OCI-LY1 (cell line): Measurements from ENCODE around the gene FAM185A.
"Not testable (repeated sequence)": the region's sequence is repeated elsewhere in the genome, so short reads cannot be mapped to it uniquely, and the experiment has no call there.

ENCODE experiments used
- H2AFZ ChIP-seq: fragments of 200-600 bp; sonication (generic), shearing (Covaris generic); 2 replicates; pipeline ENCODE4 v1.6.0; 2014; ENCODE audit warnings: antibody characterized with exemption, mild to moderate bottlenecking, low read length
- H3F3A ChIP-seq: fragments of 200-600 bp; sonication (generic), shearing (Covaris generic); 2 replicates; pipeline ENCODE4 v1.6.0; 2014; ENCODE audit warnings: mild to moderate bottlenecking, antibody characterized with exemption, low read length, moderate library complexity; ENCODE audit not compliant: insufficient read depth
- H3K27ac ChIP-seq: fragments of 200-600 bp; sonication (generic); 2 replicates; pipeline ENCODE4 v1.5.1; 2014; ENCODE audit warnings: low read length, mixed run types, mild to moderate bottlenecking, low read depth; ENCODE audit not compliant: poor library complexity, severe bottlenecking
- H3K27me3 ChIP-seq: fragments of 200-600 bp; sonication (generic); 2 replicates; pipeline ENCODE4 v1.6.0; 2014; ENCODE audit warnings: antibody characterized with exemption, mild to moderate bottlenecking, low read length, moderate library complexity; ENCODE audit not compliant: insufficient read depth
- H3K36me3 ChIP-seq: fragments of 200-600 bp; sonication (generic); 2 replicates; pipeline ENCODE4 v1.6.1; 2014; ENCODE audit warnings: mild to moderate bottlenecking, antibody characterized with exemption, low read length, moderate library complexity, mixed read lengths; ENCODE audit not compliant: insufficient read depth
- H3K4me1 ChIP-seq: fragments of 200-600 bp; sonication (generic); 2 replicates; pipeline ENCODE4 v1.5.1; 2014; ENCODE audit warnings: mild to moderate bottlenecking, low read length, moderate library complexity; ENCODE audit not compliant: insufficient read depth, severe bottlenecking
- H3K4me2 ChIP-seq: fragments of 200-600 bp; sonication (generic), shearing (Covaris generic); 2 replicates; pipeline ENCODE4 v1.6.1; 2014; ENCODE audit warnings: low read length
- H3K4me3 ChIP-seq: fragments of 200-600 bp; sonication (generic); 2 replicates; pipeline ENCODE4 v1.5.1; 2014; ENCODE audit warnings: low read length, low read depth, mild to moderate bottlenecking, mixed read lengths; ENCODE audit not compliant: poor library complexity, severe bottlenecking
- H3K79me2 ChIP-seq: fragments of 200-600 bp; shearing (Covaris generic); 2 replicates; pipeline ENCODE4 v1.6.1; 2016; ENCODE audit warnings: mixed run types, low read length, mixed read lengths; ENCODE audit not compliant: insufficient read depth
- H3K9ac ChIP-seq: fragments of 200-600 bp; sonication (generic), shearing (Covaris generic); 2 replicates; pipeline ENCODE4 v1.6.1; 2014; ENCODE audit warnings: mild to moderate bottlenecking, low read length, mixed read lengths
- H3K9me2 ChIP-seq: fragments of 200-600 bp; sonication (generic), shearing (Covaris generic); 2 replicates; pipeline ENCODE4 v1.6.1; 2014; ENCODE audit warnings: low read depth, mild to moderate bottlenecking, low read length, mixed read lengths
- H3K9me3 ChIP-seq: fragments of 200-600 bp; shearing (Covaris generic); 2 replicates; pipeline ENCODE4 v1.6.1; 2014; ENCODE audit warnings: low read length, mixed read lengths
- H4K20me1 ChIP-seq: fragments of 200-600 bp; sonication (generic), shearing (Covaris generic); 2 replicates; pipeline ENCODE4 v1.6.0; 2016; ENCODE audit warnings: mild to moderate bottlenecking, low read length; ENCODE audit not compliant: insufficient read depth

Gene FAM185A

GRCh38 chr7:102748605-102749444 lies at the start of gene FAM185A:
FAM185A (plus strand) TSS chr7:102748999; CDS start chr7:102749208, 209 bp downstream.
- not testable (repeated sequence) for H4K20me1 ChIP-seq, H3K27me3 ChIP-seq, H3K9me3 ChIP-seq, H3K9me2 ChIP-seq, H3F3A ChIP-seq, H3K36me3 ChIP-seq, H2AFZ ChIP-seq, H3K27ac ChIP-seq, H3K79me2 ChIP-seq
- Histone ChIP-seq H3K4me1 (peaks cover 21% of the 10 kb centered on the region), H3K4me3 (peak within 1 kb of the TSS; percentile 74), H3K4me2 (peak within 1 kb of the TSS; percentile 81), H3K9ac (peak within 1 kb of the TSS; percentile 73)

DNA sequence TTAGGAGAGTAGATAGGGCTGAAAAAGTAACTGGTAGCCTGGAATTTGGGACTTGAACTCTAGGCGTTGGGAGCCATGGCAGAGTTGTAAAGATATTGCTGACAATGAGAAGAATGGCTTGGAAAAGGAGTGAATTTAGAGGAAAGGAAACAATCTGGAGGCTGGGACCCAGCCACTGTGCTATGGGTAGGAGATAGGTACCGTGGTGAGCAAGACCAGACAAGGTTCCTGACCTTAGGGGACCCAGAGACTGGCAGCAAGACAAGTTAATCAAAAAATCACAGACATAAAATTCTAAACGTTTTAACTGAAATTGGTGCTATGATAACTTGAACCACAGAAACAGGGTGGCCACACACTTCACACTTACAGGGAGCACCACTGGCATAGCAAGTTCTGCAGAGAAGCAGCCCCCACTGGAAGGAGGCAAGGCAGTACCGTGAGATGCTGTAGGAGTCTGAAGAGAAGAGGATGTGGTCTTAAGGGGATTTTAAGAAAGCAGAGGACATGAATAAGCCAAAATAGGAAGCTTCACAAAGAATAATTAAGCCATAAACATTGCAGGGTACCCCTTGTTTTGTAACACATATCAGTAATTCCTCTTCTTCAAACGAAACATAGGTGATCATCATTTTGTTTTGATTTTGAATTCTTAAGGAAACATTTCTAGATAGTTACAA lies 35.6 kb upstream of the FAM185A start:
- not testable (repeated sequence) for H3K9ac ChIP-seq, H3K36me3 ChIP-seq, H3K9me3 ChIP-seq, H3K27me3 ChIP-seq, H3K9me2 ChIP-seq, H4K20me1 ChIP-seq, H3F3A ChIP-seq, H3K27ac ChIP-seq, H3K4me1 ChIP-seq, H3K4me3 ChIP-seq, H2AFZ ChIP-seq, H3K79me2 ChIP-seq, H3K4me2 ChIP-seq

DNA sequence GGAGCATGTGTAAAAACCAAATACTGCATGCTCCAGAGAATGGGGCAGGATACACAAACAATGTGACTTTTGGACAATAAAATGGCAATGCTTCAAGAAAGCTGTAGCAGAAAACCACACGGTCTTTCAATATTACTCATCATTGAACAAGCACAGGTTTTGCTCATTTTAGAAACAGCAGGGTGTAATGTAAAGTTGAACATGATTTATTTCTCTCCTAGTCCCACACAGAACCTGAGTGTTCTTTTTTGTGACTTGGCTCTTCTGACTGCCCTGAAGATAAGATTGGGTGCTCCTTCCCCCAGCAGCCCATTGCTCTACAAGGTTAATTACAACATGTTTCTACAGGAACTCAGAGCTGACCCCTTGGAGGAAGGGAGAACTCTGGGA lies 35.1 kb upstream of the FAM185A start:
- not testable (repeated sequence) for H3K79me2 ChIP-seq, H4K20me1 ChIP-seq, H3K9me2 ChIP-seq, H3K27ac ChIP-seq, H3K4me1 ChIP-seq, H3K4me2 ChIP-seq, H3K9ac ChIP-seq, H3K4me3 ChIP-seq, H3K9me3 ChIP-seq, H3F3A ChIP-seq, H3K36me3 ChIP-seq, H2AFZ ChIP-seq, H3K27me3 ChIP-seq

DNA sequence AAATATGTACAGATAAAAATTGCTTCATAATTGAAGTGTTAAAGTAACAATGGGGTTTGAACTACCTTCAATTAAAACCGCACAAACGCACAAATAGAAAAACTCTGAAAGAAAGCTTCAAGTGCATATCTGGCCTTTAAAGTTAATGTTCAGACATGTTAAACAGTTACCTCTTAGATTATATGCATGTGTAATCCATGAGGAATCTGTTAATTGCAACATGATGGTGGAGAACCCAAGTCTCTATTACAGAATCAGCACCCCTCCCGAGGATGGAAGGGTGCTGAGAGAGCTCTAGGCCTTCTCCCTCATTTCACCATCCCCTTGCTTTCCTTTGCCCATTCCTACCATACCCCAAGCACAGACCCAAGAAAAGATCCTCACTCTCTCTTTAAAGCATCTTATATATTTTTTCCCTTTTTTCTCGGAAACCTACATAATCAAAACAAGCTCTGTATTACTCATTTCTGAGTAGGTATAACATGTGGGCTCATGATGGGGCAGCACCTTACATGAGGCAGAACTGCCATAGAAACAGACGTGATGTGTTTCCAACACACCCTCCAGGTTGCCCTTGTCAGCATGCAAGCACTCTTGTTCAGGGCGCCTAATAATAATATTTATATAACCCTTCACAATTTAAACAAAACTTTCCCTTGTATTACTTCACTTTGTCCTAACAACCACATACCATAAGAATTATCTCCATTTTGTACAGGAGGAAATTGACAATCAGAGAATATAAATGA lies 33.9 kb upstream of the FAM185A start:
- not testable (repeated sequence) for H2AFZ ChIP-seq, H3K4me2 ChIP-seq, H3K79me2 ChIP-seq, H3K4me1 ChIP-seq, H3K4me3 ChIP-seq, H3K9me3 ChIP-seq, H3K36me3 ChIP-seq, H3F3A ChIP-seq, H3K9me2 ChIP-seq, H3K27ac ChIP-seq, H3K9ac ChIP-seq, H4K20me1 ChIP-seq, H3K27me3 ChIP-seq

GRCh38 chr7:102715718-102716117 lies 33.1 kb upstream of the FAM185A start:
- H4K20me1 ChIP-seq, H3K9me2 ChIP-seq, H3F3A ChIP-seq, H3K4me3 ChIP-seq, H3K4me1 ChIP-seq, H3K27ac ChIP-seq, H3K36me3 ChIP-seq, H3K9me3 ChIP-seq, H3K27me3 ChIP-seq, H2AFZ ChIP-seq, H3K79me2 ChIP-seq, H3K4me2 ChIP-seq, H3K9ac ChIP-seq: not testable (repeated sequence)

GRCh38 chr7:102718491-102718890 lies 30.3 kb upstream of the FAM185A start:
- not testable (repeated sequence) for H3K9me3 ChIP-seq, H3K4me2 ChIP-seq, H3K27ac ChIP-seq, H3F3A ChIP-seq, H3K9ac ChIP-seq, H3K36me3 ChIP-seq, H4K20me1 ChIP-seq, H3K4me1 ChIP-seq, H3K9me2 ChIP-seq, H2AFZ ChIP-seq, H3K79me2 ChIP-seq, H3K27me3 ChIP-seq, H3K4me3 ChIP-seq

DNA sequence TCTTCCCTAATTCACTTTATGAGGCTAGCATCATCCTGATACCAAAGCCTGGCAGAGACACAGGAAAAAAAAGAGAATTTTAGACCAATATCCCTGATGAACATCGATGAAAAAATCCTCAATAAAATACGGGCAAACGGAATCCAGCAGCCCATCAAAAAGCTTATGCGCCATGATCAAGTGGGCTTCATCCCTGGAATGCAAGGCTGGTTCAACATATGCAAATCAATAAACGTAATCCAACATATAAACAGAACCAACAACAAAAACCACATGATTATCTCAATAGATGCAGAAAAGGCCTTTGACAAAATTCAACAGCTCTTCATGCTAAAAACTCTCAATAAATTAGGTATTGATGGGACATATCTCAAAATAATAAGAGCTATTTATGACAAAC lies 22.6 kb upstream of the FAM185A start:
- H3K4me3 ChIP-seq, H3K4me1 ChIP-seq, H3K36me3 ChIP-seq, H3K9me3 ChIP-seq, H2AFZ ChIP-seq, H3F3A ChIP-seq, H3K9ac ChIP-seq, H3K27me3 ChIP-seq, H3K27ac ChIP-seq, H3K9me2 ChIP-seq, H4K20me1 ChIP-seq, H3K79me2 ChIP-seq, H3K4me2 ChIP-seq: not testable (repeated sequence)
